Peyer's patch (tissue), 4 donors: ENCODE data around the gene NDRG2. TPM values are rescaled to one million over a fixed set of nuclear protein-coding genes. Genes with fewer than 3 reads are reported as not detected.

Source experiments
- DNase-seq, 3 donors: peaks; one replicate each; pipeline ENCODE4 v3.0.0-alpha.2; 2017 to 2019
- H3K27ac ChIP-seq, 4 donors: fragments of 200-600 bp; sonication (generic); one replicate each; pipeline ENCODE4 v1.5.1; 2016 to 2019
- H3K27me3 ChIP-seq, 2 donors: fragments of 200-600 bp; sonication (generic); one replicate each; pipeline ENCODE4 v1.5.1; 2019
- H3K36me3 ChIP-seq, 3 donors: fragments of 200-600 bp; sonication (generic); one replicate each; pipeline ENCODE4 v1.5.1; 2016 to 2019
- H3K4me1 ChIP-seq, 4 donors: fragments of 200-600 bp; sonication (generic); one replicate each; pipeline ENCODE4 v1.5.1; 2016 to 2019
- H3K4me3 ChIP-seq, 4 donors: fragments of 200-600 bp; sonication (generic); 1 replicate in 3 of 4; 2 replicates in 1 of 4; pipeline ENCODE4 v1.5.1; 2016 to 2019; ENCODE audit warnings: mild to moderate bottlenecking in 1 of 4
- H3K9me3 ChIP-seq, 4 donors: fragments of 200-600 bp; sonication (generic); one replicate each; pipeline ENCODE4 v1.5.1; 2016 to 2019; ENCODE audit warnings: mild to moderate bottlenecking in 1 of 4
- CTCF ChIP-seq, 6 experiments: fragments of 450-650 bp in 4 of 6; fragments of 200-600 bp in 2 of 6; sonication (generic) in 1 of 6; IDR thresholded peaks; one replicate each; pipeline ENCODE4 v1.5.1; 2017 to 2019; ENCODE audit warnings: antibody characterized with exemption in 6 of 6, mild to moderate bottlenecking in 3 of 6, moderate library complexity in 1 of 6
- POLR2A ChIP-seq, 2 donors: fragments of 450-650 bp; IDR thresholded peaks; one replicate each; pipeline ENCODE4 v1.5.1; 2017; ENCODE audit warnings: antibody characterized with exemption in 2 of 2, mild to moderate bottlenecking in 2 of 2, moderate library complexity in 2 of 2
- total RNA-seq, 4 donors: library from RNA; depleted of rRNA; stranded (reverse); fragments of >200 nt; gene quantifications; one replicate each; pipeline ENCODE4 v1.1.0, GENCODE V29; 2016

Gene NDRG2
- total RNA-seq, 4 donors from 2014 or later: 85.6 to 137 (median 127) TPM

DNA sequence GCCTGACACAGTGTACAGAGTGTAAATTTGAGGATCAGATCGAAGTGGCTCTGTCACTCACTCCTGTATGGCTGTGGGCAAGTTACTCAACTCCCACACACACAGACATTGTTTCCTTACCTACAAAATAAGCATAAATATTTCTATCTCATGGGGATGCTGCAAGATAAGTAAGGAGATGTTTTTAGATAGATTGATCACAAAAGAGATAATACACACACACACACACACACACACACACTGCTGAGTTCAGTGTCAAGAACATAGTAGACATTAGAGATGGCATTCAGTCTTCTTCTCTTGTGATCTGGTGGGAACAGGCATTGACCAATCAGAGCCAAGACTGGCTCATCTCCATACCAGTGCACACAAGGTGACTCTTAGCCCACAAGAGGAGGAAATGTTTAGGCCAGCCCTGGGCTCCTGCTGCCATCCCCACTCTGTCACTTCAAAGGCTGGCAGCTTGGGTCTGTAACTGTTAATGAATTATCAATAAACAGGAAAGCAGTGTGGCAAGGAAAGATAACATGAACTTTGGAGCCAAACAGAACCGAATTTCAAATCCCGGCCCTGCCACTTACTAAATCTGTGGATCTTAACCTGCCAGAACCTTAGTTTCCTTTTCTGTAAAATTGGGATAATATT lies 29.4 kb upstream of the NDRG2 start:
- peak overlapping the region in 1 of 4 donors; percentile 47 for H3K27ac ChIP-seq
- DNase-seq: no peak

DNA sequence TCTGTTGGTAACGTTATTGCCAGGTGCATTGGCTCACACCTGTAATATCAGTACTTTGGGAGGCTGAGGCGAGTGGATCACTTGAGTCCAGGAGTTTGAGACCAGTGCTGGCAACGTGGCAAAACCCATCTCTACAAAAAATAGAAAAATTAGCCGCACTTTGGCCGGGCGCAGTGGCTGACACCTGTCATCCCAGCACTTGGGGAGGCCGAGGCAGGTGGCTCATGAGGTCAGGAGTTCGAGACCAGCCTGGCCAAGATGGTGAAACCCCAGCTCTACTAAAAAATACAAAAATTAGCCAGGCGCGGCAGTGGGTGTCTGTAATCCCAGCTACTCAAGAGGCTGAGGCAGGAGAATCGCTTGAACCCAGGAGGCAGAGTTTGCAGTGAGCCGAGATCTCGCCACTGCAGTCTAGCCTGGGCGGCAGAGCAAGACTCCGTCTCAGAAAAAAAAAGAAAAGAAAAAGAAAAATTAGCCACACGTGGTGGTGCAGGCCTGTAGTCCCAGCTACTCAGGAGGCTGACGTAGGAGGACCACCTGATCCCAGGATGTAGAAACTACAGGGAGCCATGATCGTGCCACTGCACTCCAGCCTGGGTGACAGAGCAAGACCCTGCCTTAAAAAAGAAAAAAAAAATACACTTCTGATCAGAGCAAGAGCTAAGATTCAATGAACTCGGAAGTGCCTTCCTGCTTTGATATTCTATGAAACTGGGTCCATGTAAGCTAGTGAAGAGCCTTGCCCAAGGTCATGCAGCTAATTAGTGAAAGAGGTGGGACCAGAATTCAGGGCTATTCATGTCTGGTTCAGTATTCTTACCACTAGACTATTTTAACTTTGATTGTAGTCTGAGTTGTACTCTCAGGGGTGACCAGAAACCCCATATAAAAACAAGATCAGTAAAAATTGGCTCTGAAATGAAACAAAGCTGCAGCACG lies 28.6 kb upstream of the NDRG2 start:
- Histone ChIP-seq H3K4me1 (no peaks in the 10 kb centered on the region), H3K36me3 (no peaks in the 10 kb centered on the region), H3K27ac (peak overlapping the region in 1 of 4 donors; percentile 47), H3K4me3 (no peak overlapping the region), H3K27me3 (no peaks in the 10 kb centered on the region), H3K9me3 (no peaks in the 10 kb centered on the region)
- DNase-seq: no peak
- TF ChIP-seq CTCF (IDR thresholded peaks at IDR 0.05): no peak
- no peak for TF ChIP-seq POLR2A (IDR thresholded peaks at IDR 0.05)

More for the DNA sequence above, 29.4 kb upstream of the NDRG2 start:
- Histone ChIP-seq H3K36me3 (no peaks in the 10 kb centered on the region), H3K9me3 (no peaks in the 10 kb centered on the region), H3K4me1 (no peaks in the 10 kb centered on the region), H3K4me3 (no peak overlapping the region), H3K27me3 (no peaks in the 10 kb centered on the region)
- TF ChIP-seq POLR2A (IDR thresholded peaks at IDR 0.05): no peak
- no peak for TF ChIP-seq CTCF (IDR thresholded peaks at IDR 0.05)

- Histone ChIP-seq H3K4me3 (no peak overlapping the region), H3K27ac (no peak overlapping the region), H3K36me3 (no peaks in the 10 kb centered on the region), H3K9me3 (no peaks in the 10 kb centered on the region), H3K4me1 (no peaks in the 10 kb centered on the region), H3K27me3 (no peaks in the 10 kb centered on the region)
- no peak for TF ChIP-seq POLR2A (IDR thresholded peaks at IDR 0.05)
- TF ChIP-seq CTCF (IDR thresholded peaks at IDR 0.05): no peak
- no peak for DNase-seq
These were observed 25.7 kb upstream of the NDRG2 start for GRCh38 chr14:21050597-21050996.

- no peak overlapping the region for H3K27ac ChIP-seq
- H3K36me3 ChIP-seq: no peaks in the 10 kb centered on the region
- no peaks in the 10 kb centered on the region for H3K27me3 ChIP-seq
- TF ChIP-seq CTCF (IDR thresholded peaks at IDR 0.05) (no peak), POLR2A (IDR thresholded peaks at IDR 0.05) (no peak)
- H3K4me3 ChIP-seq: no peak overlapping the region
- no peaks in the 10 kb centered on the region for H3K9me3 ChIP-seq
- no peaks in the 10 kb centered on the region for H3K4me1 ChIP-seq
- DNase-seq: no peak
These were observed 24.4 kb upstream of the NDRG2 start for GRCh38 chr14:21049271-21049673.

DNA sequence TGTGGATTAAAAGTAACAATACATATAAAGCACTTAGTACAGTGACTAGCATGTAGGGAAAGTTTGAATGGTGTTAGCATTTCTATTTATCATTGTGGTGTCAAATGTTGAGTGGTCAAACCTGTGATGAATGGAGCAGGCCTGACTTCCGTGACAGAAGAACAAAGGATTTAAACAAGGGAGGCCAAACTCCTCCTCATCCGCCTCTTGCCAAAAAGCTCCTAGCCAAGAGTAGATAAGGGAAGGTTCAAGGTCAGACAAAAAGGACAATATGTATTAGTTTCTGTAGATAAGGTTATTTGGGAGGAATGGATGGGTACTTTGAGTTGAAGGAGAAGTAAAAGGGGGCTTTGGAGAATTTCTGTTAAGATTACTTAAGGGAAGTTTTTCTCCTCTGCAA lies 23.8 kb upstream of the NDRG2 start:
- DNase-seq: no peak
- no peak for TF ChIP-seq CTCF (IDR thresholded peaks at IDR 0.05)
- TF ChIP-seq POLR2A (IDR thresholded peaks at IDR 0.05): no peak
- H3K36me3 ChIP-seq: no peaks in the 10 kb centered on the region
- H3K27ac ChIP-seq: no peak overlapping the region
- H3K4me3 ChIP-seq: no peak overlapping the region
- peaks cover 0 to 4% (median under 1%) of the 10 kb centered on the region in 4 donors for H3K4me1 ChIP-seq
- H3K27me3 ChIP-seq: no peaks in the 10 kb centered on the region
- H3K9me3 ChIP-seq: no peaks in the 10 kb centered on the region
